HG03066 (cell line): ENCODE results near the gene COX14.
A peak's percentile ranks its signal among the peaks of the same experiment; 100 is the strongest.

Source experiments
- ATAC-seq: cut with Tn5 transposase; IDR thresholded peaks from one replicate; pipeline ENCODE4 v1.9.1; 2021; ENCODE audit warnings: low read depth; ENCODE audit not compliant: unreplicated experiment

COX14 gene

GRCh38 chr12:50084775-50085614 is 27.0 kb upstream of the COX14 start, which contains the start of gene SMARCD1:
SMARCD1 (plus strand) TSS chr12:50085342; CDS start chr12:50085370, 28 bp downstream.
- peak; percentile 77 for ATAC-seq

- peak; percentile 3 for ATAC-seq
Observed at GRCh38 chr12:50085615-50086072, 26.4 kb upstream of the COX14 start.

GRCh38 chr12:50086148-50086547 is 25.9 kb upstream of the COX14 start:
- no peak for ATAC-seq

- no peak for ATAC-seq
Observed at GRCh38 chr12:50087151-50087550, 24.9 kb upstream of the COX14 start.

GRCh38 chr12:50087995-50088394 is 24.0 kb upstream of the COX14 start:
- no peak for ATAC-seq

- ATAC-seq, result no peak
Observed at GRCh38 chr12:50088577-50089335, 23.3 kb upstream of the COX14 start.

GRCh38 chr12:50089730-50090129 is 22.3 kb upstream of the COX14 start:
- ATAC-seq, result no peak

- ATAC-seq, result no peak
Observed at GRCh38 chr12:50090391-50090790, 21.6 kb upstream of the COX14 start.

GRCh38 chr12:50097952-50098351 is 14.1 kb upstream of the COX14 start:
- ATAC-seq, result no peak

GRCh38 chr12:50099302-50100008 is 12.6 kb upstream of the COX14 start:
- ATAC-seq, result no peak

- ATAC-seq, result no peak
Observed at GRCh38 chr12:50100561-50100960, 11.5 kb upstream of the COX14 start.

GRCh38 chr12:50101663-50102062 is 10.4 kb upstream of the COX14 start:
- no peak for ATAC-seq

- no peak for ATAC-seq
Observed at GRCh38 chr12:50102131-50102531, 9.9 kb upstream of the COX14 start.

GRCh38 chr12:50102646-50103309 is 9.3 kb upstream of the COX14 start:
- no peak for ATAC-seq

GRCh38 chr12:50103351-50103750 is 8.7 kb upstream of the COX14 start:
- ATAC-seq, result no peak

- ATAC-seq, result no peak
Observed at GRCh38 chr12:50103767-50104321, 8.2 kb upstream of the COX14 start, which contains the start of gene GPD1. GPD1 (plus strand) TSS chr12:50104008; CDS start chr12:50104051, 43 bp downstream.

- ATAC-seq, result no peak
Observed at GRCh38 chr12:50104417-50105366, 7.3 kb upstream of the COX14 start.

- no peak for ATAC-seq
Observed at GRCh38 chr12:50105913-50106450, 6.1 kb upstream of the COX14 start.

GRCh38 chr12:50106907-50107306 is 5.1 kb upstream of the COX14 start:
- no peak for ATAC-seq
